OCI-LY1 (cell line): ENCODE measurements around the gene CD40LG.

Source experiments
- EZH2 ChIP-seq: fragments of 200-600 bp; sonication (generic), shearing (Covaris generic); IDR thresholded peaks from 2 replicates; pipeline ENCODE4 v1.8.0; 2017; ENCODE audit warnings: borderline replicate concordance, mixed run types, mild to moderate bottlenecking, antibody characterized with exemption, low read length, moderate library complexity, mixed read lengths
- TF ChIP-seq, protein P1 (sequence below): fragments of 200-600 bp; sonication (generic), shearing (Covaris generic); IDR thresholded peaks from 2 replicates; pipeline ENCODE4 v1.5.1; 2017; ENCODE audit warnings: mild to moderate bottlenecking, antibody characterized with exemption, low read length, moderate library complexity, mixed read lengths

DNA sequence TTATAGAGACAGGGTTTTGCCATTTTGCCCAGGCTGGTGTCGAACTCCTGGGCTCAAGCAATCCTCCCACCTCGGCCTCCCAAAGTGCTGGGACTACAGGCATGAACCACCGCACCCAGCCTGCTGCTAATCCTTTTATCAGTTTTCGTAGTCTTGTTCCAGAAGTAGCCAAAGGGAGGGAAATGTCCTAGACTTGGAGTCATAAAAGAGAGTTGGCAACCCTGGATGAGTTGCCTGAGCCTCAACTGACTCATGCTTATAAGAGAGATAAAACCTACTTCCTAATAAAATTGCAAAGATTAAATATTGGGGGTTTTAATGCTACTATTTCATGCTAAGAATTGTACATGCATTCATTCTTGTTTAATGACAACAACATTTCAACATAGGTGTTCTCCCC is 44.3 kb downstream of the CD40LG start:
- TF ChIP-seq, protein P1, sequence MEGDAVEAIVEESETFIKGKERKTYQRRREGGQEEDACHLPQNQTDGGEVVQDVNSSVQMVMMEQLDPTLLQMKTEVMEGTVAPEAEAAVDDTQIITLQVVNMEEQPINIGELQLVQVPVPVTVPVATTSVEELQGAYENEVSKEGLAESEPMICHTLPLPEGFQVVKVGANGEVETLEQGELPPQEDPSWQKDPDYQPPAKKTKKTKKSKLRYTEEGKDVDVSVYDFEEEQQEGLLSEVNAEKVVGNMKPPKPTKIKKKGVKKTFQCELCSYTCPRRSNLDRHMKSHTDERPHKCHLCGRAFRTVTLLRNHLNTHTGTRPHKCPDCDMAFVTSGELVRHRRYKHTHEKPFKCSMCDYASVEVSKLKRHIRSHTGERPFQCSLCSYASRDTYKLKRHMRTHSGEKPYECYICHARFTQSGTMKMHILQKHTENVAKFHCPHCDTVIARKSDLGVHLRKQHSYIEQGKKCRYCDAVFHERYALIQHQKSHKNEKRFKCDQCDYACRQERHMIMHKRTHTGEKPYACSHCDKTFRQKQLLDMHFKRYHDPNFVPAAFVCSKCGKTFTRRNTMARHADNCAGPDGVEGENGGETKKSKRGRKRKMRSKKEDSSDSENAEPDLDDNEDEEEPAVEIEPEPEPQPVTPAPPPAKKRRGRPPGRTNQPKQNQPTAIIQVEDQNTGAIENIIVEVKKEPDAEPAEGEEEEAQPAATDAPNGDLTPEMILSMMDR = no peak
- TF ChIP-seq EZH2 = no peak
